ENCODE results near the gene QRFP.

Gene QRFP, protein sequence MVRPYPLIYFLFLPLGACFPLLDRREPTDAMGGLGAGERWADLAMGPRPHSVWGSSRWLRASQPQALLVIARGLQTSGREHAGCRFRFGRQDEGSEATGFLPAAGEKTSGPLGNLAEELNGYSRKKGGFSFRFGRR

DNA sequence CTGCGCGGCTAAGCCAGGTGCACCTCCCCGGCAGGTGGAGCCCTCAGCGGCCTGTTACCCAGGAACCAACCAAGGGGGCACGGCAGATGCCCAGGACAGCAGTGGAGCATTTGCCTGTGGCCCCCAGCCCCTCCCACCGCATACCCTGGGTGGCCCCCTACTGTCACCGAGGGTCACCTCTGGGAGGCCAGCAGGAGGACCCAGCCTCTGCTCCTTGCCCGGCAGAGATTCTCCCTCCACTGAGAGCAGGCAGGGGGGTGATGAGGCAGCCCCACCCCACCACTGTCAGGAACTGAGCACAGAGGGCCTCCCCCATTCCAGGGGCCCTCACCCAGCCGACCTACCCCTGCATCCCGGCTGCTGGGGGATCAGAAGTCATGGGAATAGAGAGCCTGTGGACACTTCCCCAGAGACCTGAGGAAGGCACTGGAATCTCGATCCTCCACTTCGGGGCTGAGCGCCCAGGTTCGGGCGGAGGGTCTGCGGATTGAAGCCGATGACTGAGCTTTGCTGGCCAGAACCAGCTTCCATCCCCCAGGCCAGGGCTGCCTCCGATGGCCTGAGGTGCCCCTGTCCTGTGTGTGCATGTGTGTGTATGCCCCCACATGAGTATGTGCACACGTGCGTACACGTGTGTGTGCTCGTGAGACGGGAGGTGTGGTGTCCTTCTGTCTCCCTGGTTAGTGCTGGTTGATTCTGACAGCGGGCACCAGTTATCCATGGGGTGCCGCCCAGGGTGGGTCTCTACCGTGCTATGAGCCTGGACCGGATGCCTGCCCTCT, at the start of gene QRFP:
TSS of gene QRFP (minus strand) at position 580 of the 782 bp plus-strand sequence. CDS start 2,974 bp downstream, outside the sequence.
- H3K4me3 ChIP-seq (replicated peaks in 1 of 2; ENCODE audit: low read depth in 2 of 2, low read length in 2 of 2), result no peak within 1 kb of the TSS
- DNase-seq (ENCODE audit: low read depth in 2 of 2), result no peak
- TF ChIP-seq, protein P1, sequence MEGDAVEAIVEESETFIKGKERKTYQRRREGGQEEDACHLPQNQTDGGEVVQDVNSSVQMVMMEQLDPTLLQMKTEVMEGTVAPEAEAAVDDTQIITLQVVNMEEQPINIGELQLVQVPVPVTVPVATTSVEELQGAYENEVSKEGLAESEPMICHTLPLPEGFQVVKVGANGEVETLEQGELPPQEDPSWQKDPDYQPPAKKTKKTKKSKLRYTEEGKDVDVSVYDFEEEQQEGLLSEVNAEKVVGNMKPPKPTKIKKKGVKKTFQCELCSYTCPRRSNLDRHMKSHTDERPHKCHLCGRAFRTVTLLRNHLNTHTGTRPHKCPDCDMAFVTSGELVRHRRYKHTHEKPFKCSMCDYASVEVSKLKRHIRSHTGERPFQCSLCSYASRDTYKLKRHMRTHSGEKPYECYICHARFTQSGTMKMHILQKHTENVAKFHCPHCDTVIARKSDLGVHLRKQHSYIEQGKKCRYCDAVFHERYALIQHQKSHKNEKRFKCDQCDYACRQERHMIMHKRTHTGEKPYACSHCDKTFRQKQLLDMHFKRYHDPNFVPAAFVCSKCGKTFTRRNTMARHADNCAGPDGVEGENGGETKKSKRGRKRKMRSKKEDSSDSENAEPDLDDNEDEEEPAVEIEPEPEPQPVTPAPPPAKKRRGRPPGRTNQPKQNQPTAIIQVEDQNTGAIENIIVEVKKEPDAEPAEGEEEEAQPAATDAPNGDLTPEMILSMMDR (IDR thresholded peaks at IDR 0.05; ENCODE audit: low read depth, low read length), result no peak

DNA sequence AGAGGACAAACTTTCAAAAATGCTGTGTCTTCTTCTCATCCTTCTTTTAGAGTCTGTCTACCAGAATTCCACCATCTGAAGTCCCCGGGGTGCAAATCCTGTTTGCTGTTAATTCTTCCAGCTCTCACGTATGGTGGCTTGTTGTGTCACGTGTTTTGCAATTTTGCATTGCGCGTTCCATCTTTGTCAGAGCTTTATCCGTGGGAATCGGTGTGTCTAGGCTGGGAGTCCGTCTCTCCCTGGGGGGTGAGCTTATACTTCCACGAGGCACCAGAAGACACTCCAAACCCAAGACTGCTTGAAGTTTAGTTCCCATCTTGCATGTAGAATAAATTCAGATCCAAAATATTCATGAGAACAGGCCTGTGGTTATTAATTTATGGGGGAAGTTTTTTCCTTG, 48.6 kb upstream of the QRFP start:
- TF ChIP-seq, protein P1 (IDR thresholded peaks at IDR 0.05; ENCODE audit: low read depth, low read length), result no peak
- no peak overlapping the region for H3K4me3 ChIP-seq (replicated peaks in 1 of 2; ENCODE audit: low read depth in 2 of 2, low read length in 2 of 2)
- DNase-seq (ENCODE audit: low read depth in 2 of 2), result no peak

DNA sequence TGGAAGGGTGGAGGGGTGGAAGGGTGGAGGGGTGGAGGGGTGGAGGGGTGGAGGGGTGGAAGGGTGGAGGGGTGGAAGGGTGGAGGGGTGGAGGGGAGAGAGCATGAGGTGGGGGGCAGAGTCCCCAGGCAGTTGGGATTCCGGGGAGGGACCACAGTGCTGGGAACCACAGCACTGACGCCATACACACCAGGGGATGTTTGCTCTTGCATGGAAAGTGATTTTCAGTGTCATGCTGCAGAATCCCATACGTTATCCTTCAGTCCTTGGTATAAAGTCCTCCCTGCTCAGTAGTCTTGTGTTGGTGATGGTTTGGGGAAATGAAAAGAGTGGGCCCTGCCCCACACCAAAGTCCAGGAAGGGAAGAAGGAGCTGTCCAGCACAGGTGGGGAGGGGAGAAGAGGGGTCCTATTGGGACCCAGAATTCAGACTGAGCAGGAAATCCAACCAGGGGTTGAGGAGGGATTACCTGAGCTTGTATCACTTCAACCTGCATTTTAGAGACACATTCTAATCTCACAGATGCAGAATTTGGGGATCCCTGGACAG, 48.0 kb upstream of the QRFP start:
- H3K4me3 ChIP-seq (replicated peaks in 1 of 2; ENCODE audit: low read depth in 2 of 2, low read length in 2 of 2), result no peak overlapping the region
- no peak for DNase-seq (ENCODE audit: low read depth in 2 of 2)
- TF ChIP-seq, protein P1 (IDR thresholded peaks at IDR 0.05; ENCODE audit: low read depth, low read length), result no peak

DNA sequence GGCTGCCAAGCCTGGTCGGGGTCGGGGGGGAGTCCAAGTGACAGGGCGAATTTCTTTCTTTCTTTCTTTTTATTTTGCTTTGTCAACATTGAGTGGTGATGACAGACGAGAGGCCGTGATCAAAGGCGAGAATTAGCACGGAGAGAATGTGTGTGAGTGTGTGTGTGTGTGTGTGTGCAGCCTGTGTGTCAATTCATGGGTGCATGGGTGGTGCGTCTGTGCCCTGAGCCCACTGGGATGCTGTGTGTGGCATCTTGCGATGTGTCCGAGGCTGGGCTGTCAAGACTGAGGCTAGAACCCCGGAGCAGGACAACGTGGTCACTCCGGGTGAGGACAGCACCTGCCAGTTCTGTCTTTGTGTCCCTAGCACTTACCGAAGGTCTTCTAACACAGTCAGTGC, 47.2 kb upstream of the QRFP start:
- DNase-seq (ENCODE audit: low read depth in 2 of 2), result no peak
- TF ChIP-seq, protein P1 (IDR thresholded peaks at IDR 0.05; ENCODE audit: low read depth, low read length), result no peak
- no peak overlapping the region for H3K4me3 ChIP-seq (replicated peaks in 1 of 2; ENCODE audit: low read depth in 2 of 2, low read length in 2 of 2)

DNA sequence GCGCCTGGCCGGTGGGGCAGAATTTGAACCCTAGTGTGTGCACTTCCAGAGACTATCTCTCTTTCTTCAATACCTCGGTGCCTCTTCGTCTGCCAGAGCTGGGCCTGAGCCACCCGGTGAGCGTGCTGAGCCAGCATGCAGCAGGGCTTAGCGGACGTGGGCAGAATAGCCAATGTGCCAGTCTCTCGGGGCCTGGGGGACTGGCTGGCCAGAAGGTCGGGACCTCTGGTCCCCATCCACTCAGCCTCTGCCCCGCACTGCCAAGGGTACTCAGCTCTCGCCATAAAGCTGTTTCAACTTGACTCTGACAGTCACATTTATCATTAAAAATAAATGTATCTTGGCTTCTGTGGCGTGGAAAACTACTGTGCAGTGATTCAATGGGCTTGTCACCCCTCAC, 46.6 kb upstream of the QRFP start:
- H3K4me3 ChIP-seq (replicated peaks in 1 of 2; ENCODE audit: low read depth in 2 of 2, low read length in 2 of 2), result no peak overlapping the region
- TF ChIP-seq, protein P1 (IDR thresholded peaks at IDR 0.05; ENCODE audit: low read depth, low read length), result no peak
- DNase-seq (ENCODE audit: low read depth in 2 of 2), result no peak

DNA sequence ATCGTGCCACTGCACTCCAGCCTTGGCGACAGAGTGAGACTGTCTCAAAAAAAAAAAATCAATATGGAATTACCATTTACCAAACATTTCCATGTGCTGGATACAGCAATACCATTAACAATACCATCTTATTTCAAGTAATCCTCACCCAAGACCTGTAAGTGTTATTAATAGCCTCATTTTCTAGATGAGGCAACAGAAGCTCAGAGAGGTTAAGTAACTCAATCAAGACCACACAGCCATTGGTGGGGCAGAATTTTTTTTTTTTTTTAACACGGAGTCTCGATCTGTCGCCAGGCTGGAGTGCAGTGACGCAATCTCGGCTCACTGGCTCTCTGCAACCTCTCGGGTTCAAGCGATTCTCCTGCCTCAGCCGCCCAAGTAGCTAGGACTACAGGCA, 46.1 kb upstream of the QRFP start:
- H3K4me3 ChIP-seq (replicated peaks in 1 of 2; ENCODE audit: low read depth in 2 of 2, low read length in 2 of 2), result no peak overlapping the region
- TF ChIP-seq, protein P1 (IDR thresholded peaks at IDR 0.05; ENCODE audit: low read depth, low read length), result no peak
- DNase-seq (ENCODE audit: low read depth in 2 of 2), result no peak
